HG03378 (cell line): Measurements from ENCODE around the gene SYT3.

Experiments
- ATAC-seq: cut with Tn5 transposase; IDR thresholded peaks from one replicate; pipeline ENCODE4 v1.9.1; 2021; ENCODE audit warnings: mild to moderate bottlenecking, moderate library complexity; ENCODE audit not compliant: unreplicated experiment

Gene SYT3

GRCh38 chr19:50639121-50640112 lies at the start of gene SYT3:
Gene SYT3, minus strand, starts transcription at chr19:50639881. Its CDS starts 2,470 bp downstream, at chr19:50637411.
- no peak for ATAC-seq

- ATAC-seq, result no peak
Observed at GRCh38 chr19:50688766-50689165, 49.1 kb upstream of the SYT3 start.

- no peak for ATAC-seq
Observed at GRCh38 chr19:50686310-50687032, 46.8 kb upstream of the SYT3 start.

DNA sequence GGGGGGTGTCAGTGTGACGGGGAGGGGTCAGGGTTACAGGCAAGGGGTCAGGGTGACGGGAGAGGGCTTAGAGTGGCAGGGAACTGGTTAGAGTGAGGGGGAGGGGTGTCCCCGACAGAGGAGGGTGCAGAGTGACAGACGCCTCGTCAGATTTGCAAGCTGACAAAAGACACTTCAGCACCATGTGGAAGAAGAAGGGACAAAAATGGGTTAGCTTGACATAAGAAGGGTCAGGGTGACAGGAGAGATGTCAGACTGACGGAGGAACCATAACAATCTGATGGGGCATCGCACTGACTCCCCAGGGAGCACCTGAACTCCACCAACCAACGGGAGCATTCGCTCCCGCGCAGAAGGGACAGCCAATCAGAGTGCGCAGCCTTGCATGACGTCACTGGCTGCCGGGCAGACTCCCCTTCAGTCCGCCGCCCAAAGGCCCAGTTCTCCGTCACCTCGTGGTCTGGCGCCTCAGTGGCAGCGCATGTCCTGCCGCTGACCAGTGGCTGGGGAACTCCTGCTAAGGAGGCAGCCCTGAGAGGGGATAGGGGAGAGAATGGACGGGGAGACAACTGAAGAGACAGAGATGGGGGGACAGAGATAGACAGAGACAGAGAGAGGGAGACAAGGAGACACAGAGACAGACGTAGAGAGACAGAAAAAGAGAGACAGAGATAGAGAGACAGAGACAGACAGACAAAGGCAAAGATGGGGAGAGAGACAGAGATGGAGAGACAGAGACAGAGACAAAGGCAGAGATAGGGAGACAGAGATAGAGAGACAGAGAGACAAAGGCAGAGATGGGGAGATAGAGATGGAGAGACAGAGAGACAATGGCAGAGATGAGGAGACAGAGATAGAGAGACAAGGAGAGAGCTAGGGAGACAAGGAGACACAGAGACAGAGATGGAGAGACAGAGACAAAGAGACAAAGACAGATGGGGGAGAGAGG lies 39.8 kb upstream of the SYT3 start:
- peak; percentile 75 for ATAC-seq

- no peak for ATAC-seq
Observed at GRCh38 chr19:50678323-50678722, 38.6 kb upstream of the SYT3 start.

DNA sequence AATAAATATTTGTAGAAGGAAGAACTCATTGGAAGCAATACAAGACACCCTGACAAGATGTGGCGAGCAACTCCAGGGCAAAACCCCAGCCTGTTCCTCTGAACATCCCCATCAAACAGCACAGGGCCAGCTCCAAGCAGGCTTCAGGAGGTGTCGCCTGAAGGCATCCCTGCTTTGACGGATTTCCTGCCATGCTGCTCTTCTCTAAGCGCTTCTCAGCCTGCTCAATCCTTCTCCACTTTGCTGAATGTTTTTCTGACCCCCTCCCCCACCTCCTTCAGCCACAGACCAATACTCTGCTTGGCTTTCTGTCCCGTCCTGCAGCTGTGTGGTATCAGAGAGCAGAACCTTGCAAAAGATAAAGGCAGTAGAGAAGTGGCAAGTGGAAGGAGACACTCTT lies 38.0 kb upstream of the SYT3 start:
- ATAC-seq, result no peak

DNA sequence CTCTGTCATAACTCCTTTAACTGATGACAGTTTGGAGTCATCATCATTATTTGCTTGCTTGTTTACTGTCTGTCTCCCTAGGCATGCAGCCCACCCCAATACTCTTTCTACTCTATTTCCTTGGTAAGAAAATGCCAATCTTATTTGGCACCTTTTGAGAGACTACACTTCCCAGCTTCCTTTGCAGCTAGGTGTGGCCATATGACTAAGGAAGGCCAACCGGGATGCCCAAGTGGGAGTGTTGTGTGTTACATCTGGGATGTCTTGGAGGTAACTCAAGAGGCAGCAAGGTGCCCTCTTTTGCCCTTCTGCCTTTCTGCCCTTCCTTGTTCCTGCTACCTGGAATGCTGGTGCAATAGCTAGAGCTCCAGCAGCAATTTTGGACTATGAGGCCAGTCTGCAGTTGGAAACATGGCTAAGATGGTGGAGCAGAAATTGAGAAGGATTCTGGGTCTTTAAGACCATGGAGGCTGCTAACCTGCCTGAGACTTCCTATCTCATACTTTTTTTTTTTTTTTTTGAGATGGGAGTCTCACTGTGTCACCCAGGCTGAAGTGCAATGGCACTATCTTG lies 37.0 kb upstream of the SYT3 start:
- no peak for ATAC-seq

GRCh38 chr19:50673118-50673517 lies 33.4 kb upstream of the SYT3 start:
- no peak for ATAC-seq

DNA sequence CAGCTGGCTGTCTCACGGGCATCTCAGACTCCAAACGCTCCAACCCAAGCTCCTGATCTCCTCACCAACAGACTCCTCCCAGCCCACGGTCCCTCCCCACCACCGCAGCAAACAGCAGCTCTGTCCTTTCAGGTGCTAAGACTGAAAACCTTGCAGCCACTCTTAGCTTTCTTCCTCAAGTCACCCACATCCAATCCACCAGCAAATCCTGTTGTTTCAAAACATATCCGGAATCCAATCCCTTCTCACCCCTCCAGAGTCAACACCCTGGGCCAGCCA lies 30.4 kb upstream of the SYT3 start:
- ATAC-seq, result no peak

GRCh38 chr19:50669302-50670101 lies 29.8 kb upstream of the SYT3 start:
- ATAC-seq, result no peak

GRCh38 chr19:50668879-50669278 lies 29.2 kb upstream of the SYT3 start:
- ATAC-seq, result no peak

- ATAC-seq, result no peak
Observed at GRCh38 chr19:50668416-50668815, 28.7 kb upstream of the SYT3 start.

DNA sequence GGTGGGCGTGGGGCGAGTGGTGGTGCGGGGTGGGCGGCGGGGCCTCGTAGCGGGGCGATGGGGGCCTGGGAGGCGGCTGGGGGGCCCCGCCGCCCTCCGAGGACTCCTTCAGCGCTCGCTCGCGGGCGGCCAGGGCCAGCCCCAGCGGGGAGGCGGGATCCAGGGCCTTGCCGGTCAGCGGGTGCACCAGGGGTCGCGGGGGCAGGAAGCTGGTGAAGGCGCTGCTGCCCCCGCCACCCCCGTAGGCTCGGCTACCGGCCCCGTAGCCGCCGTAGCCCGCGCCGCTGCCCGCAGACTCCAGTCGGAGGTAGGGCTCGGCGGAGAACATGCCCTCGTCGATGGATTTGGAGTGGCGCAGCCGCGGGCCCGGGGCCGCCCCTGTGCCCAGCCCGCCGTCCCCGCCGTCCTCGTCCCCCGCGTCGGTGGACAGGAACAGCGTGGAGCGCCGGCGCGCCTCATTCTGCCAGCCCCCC lies 28.1 kb upstream of the SYT3 start:
- no peak for ATAC-seq

GRCh38 chr19:50667177-50667758 lies 27.6 kb upstream of the SYT3 start:
- ATAC-seq, result no peak

DNA sequence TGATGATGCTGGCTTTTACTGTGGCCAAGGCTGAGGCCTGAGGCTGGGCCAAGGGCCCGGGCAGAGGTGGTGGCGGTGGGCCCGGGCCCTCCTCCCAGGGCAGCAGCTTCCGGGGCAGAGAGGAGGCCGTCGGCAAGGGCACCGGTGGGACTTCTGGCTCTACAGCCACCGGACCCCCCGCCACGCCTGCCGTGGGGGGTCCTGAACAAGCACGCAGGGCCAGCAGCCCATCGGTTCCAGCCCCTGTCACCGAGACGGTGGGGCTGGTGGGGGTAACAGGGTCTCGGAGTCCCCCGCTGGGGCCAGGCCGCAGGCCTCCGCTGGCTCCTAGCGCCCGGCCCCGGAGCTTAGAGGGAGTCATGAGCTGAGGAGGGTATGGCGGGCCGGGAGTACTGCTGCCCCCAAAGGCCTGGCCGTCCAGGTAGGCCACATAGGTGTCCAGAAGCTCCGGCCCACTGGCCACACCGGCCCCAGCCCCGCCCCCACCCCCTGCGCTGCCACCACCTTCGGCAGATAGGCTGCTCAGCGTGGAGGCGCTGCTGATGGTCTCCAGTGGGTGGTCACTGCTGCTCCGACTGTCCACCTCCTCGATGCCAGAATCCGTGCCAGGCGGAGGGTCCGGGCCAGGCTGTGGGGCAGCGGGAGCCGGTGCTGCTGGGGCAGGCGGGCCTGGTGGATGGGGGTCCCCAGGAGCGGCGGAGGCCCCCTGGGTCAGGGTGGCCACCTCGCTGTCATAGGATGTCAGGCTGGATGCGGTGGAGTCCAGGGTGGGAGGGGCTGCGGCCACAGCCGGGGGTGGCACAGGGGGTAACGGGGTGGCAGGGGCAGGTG lies 26.9 kb upstream of the SYT3 start:
- ATAC-seq, result no peak

GRCh38 chr19:50664204-50664603 lies 24.5 kb upstream of the SYT3 start:
- no peak for ATAC-seq

GRCh38 chr19:50663482-50663790 lies 23.8 kb upstream of the SYT3 start:
- no peak for ATAC-seq

DNA sequence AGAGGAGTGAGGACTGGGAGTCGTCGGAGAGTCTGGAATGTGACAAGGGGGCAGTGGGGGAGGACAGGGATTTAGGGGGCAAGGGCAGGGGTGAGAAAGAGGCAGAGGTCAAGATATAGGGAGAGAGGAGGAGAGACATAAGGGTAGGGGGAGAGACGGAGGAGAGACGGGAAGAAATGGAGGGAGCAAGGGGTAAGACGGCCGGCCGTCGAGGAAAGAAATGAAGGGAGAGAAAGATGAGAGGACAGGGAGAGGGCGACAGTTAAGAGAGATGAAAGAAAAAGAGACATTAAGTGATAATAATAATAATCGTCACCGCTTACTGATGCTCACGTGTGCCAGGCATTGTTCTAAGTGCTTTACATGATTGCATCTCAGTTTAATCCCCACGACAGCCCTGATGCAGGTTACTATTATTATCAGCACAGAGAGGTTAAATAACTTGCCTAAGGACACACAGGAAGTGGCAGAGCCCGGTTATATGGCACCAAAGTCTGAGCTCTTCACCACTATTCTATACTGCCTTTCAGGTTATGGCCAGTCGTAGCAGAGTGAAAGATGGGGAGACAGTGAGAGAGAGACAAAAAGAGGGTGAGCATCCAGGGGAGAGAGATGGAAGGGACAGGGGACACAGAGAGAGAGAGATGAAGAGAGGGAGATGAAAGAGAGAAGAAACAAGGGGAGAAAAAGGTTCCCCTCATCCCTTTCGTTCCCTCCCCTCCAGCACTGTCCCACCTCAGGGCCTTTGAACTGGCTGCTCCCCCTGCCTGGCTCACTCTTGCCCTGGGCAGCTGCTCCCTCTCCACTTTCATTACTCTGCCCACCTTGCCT lies 23.2 kb upstream of the SYT3 start:
- no peak for ATAC-seq
